NCI-H82 treated with DMSO at 0.1 percent for 48 hours (cell line): Measurements from ENCODE around the gene FCHSD2.
"Not testable (repeated sequence)": the region's sequence is repeated elsewhere in the genome, so short reads cannot be mapped to it uniquely, and the experiment has no call there.

Experiments used
- DNase-seq: peaks from one replicate; lab custom pipeline; 2025; ENCODE audit not compliant: unreplicated experiment; lab: John Stamatoyannopoulos, UW

Gene FCHSD2

GRCh38 chr11:72826191-72826941 lies 315.8 kb downstream of the FCHSD2 start:
- no peak for DNase-seq

- no peak for DNase-seq
Observed at GRCh38 chr11:72825661-72826060, 316.5 kb downstream of the FCHSD2 start.

- DNase-seq = no peak
Observed at GRCh38 chr11:72824811-72825505, 317.2 kb downstream of the FCHSD2 start.

- no peak for DNase-seq
Observed at GRCh38 chr11:72824020-72824419, 318.1 kb downstream of the FCHSD2 start.

DNA sequence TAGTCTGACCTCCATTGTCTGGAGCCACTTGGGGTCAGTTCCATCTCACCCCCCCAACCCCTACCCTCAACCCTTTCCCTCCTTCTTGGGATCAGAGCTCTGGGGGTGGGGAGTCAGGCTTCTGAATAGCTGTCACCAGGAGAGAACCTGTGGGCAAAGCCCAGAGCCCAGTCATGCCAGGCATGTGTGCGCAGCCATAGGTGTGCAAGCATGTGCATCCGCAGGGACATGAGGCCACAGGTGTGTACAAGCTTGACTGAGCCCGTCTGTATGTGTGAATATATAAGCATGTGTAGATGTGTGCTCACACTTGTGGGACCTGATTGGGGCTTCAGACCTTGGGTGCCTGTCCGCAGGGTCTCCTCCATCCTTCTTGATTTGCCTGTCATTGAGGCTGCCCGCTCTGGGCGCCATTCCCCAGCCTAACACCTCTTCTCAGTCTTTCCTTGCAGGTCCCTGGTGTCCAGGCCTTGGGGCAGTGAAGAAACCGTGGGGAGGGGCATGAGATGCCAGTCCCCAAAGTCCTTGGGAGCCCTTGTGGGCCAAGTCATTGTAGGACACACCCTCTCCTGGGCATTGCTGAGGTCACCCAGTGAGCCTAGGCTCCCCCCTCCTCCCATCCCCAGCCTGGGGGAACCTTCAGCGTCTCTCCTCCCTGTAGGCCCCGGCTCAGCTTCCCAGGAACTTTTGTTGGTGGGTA lies 318.9 kb downstream of the FCHSD2 start:
- DNase-seq = no peak

- peak; percentile 74 for DNase-seq
Observed at GRCh38 chr11:72821920-72822799, 320.0 kb downstream of the FCHSD2 start.

DNA sequence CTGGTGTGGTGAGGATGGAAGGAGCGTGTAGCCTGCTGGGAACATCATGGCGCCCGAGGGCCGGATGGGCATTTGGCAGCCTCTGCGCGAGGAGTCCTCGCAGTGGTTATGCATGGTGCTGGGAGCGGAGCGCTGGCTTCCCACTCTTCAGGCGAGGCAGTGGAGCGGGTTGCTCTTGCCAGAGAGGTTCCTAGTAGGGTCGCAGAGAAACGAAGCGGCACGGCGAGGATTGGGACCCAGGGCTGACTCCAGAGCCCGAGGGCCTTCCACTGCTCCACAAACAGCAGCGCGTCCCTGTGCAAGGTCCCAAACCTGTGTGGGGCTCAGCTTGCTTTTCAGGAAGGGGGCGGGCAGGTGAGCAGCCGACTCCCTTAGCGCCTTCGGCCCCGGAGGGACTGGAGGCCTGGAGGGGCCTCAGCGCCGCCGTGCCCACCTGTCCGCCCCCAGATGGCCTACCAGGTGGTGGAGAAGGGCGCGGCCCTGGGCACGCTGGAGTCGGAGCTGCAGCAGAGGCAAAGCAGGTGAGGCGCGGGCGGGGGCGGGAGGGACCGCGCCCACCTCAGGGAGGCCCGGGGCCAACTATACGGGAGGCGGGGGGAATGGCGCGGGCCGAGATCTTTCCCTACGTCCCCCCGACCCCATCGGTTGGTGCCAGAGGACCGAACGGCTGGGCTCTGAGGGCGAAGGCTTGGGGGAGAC lies 320.7 kb downstream of the FCHSD2 start:
- no peak for DNase-seq

DNA sequence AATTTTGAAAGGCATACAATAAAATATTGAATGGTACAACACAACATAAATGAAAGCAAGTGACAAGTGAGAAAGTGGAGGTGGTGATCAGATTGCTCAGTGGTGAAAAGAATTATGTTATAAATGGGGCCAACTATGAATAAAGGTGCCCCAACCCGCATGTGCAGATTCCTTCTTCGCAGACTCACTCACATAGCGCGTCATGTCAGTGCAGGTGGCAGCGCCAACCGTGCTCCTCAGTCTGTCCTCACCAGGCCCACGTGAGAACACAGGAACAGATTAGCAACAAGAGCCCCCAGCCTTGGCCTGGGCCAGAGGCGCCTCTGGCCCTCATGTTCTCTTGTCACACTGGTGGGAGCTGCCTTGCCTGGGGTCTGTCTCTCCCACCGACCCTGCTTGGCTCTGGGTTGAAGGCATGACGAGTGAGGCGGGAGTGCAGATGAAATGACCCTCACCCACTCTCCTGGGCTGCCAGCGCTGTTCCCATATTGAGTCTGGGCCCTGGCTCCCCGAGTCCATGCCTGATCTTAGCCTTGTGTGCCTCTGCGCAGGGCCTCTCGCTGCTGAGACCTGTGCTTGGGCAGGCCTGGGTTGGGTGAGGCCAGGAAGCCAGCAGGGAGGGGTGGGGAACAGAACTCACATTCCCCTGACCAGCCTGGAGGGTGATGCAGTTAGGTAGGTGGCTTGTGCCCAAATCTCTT lies 321.5 kb downstream of the FCHSD2 start:
- no peak for DNase-seq

GRCh38 chr11:72818971-72819370 lies 323.1 kb downstream of the FCHSD2 start:
- no peak for DNase-seq

GRCh38 chr11:72817966-72818365 lies 324.2 kb downstream of the FCHSD2 start:
- no peak for DNase-seq

DNA sequence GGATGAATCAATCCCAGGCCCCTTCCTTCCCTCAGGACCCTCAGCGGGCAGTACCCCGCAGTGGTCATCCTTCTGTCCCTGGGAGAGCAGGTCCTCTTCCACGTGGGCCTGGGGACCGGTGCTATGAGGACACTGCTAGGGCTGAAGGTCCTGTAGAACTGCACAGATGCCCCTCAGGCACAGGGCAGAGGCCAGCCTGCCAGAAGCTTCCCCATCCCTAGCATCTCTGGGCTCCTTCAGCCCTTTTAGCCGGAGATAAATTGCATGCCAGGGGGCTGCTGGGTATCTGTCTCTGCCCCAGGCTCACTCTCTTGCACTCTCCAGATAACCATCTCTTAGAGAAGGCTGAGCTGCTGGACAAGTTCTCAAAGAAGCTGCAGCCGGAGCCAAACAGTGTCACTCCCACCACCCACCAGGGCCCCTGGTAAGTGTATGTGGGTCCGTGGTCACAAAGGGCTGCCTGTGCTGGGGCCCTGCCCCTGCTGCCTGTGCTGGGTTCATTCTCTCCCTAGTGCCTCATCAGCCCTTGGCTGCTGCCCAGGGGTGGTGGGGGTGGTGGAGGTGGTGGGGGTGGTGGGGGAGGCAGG lies 325.6 kb downstream of the FCHSD2 start:
- no peak for DNase-seq

GRCh38 chr11:72815110-72815618 lies 327.0 kb downstream of the FCHSD2 start:
- DNase-seq = no peak

- DNase-seq = peak; percentile 37
Observed at GRCh38 chr11:72814286-72815109, 327.6 kb downstream of the FCHSD2 start, which contains the start of gene ATG16L2. Gene ATG16L2, plus strand, starts transcription at chr11:72814411. Its CDS starts 35 bp downstream, at chr11:72814446.

DNA sequence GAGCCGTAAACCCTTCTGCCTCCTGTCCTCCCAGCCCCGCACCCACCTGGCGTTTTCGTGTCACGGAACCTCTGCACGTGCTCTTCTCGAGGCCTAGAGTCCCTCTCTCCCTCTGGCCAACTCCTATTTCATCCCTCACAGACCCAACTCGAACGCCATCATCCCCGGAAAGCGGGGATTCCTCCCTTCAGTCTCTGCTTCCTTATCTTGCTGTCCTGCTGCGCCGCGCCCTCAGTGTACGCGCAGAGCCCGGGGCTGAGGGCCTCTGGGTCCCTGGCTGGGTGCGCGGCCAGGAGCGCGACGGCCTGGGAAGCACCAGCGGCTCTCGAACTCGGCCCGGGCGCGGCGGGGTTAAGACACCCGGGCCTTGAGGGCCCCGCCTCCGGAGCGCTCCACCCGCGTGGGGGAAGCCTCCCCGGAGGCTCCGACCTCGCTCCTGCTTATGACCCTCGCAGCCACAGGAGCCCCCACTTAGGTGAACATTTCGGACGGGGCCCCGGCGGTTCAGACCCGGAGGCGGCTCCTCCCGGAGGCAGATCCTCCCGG lies 328.3 kb downstream of the FCHSD2 start:
- DNase-seq = peak; percentile 31

- DNase-seq = peak; percentile 28
Observed at GRCh38 chr11:72812967-72813739, 329.0 kb downstream of the FCHSD2 start.

- DNase-seq = no peak
Observed at GRCh38 chr11:72812604-72812966, 329.5 kb downstream of the FCHSD2 start.

DNA sequence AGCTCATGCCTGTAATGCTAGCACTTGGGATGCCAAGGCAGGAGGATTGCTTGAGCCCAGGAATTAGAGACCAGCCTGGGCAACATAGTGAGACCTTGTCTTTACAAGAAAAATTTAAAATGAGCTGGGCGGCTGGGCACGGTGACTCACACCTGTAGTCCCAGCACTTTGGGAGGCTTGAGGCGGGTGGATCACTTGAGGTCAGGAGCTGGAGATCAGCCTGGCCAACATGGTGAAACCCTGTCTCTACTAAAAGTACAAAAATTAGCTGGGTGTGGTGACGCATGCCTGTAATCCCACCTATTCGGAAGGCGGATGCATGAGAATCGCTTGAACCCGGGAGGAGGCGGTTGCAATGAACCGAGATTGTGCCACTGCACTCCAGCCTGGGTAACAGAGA lies 330.4 kb downstream of the FCHSD2 start:
- DNase-seq = not testable (repeated sequence)
